Frontal cortex (tissue), 4 donors: Measurements from ENCODE around the gene CPA4. TPM values are rescaled to one million over a fixed set of nuclear protein-coding genes. Genes with fewer than 3 reads are reported as not detected.
A peak's percentile ranks its signal among the peaks of the same experiment; 100 is the strongest.

Experiments used
- DNase-seq, 2 donors: peaks; one replicate each; pipeline ENCODE4 v3.0.0; 2012; ENCODE audit warnings: low spot score in 2 of 2
- FAIRE-seq: peaks from 2 replicates; lab custom pipeline; 2012; peaks lifted over from hg19 to GRCh38; lab: Jason Lieb, UNC
- total RNA-seq: library from RNA; depleted of rRNA; stranded (reverse); fragments of >200 nt; gene quantifications from one replicate; pipeline ENCODE4 v1.2.3, GENCODE V29; 2014
- donor health status: control.
- donor health status: control.
- donor health status: control.

Gene CPA4
- total RNA-seq, 1 donor from 2014 or later: under 0.01 TPM

- DNase-seq (no peak), FAIRE-seq (no peak)
These were observed 19.1 kb upstream of the CPA4 start for GRCh38 chr7:130273933-130274255.

- FAIRE-seq: no peak
These were observed 18.7 kb upstream of the CPA4 start for GRCh38 chr7:130274296-130274695.

DNA sequence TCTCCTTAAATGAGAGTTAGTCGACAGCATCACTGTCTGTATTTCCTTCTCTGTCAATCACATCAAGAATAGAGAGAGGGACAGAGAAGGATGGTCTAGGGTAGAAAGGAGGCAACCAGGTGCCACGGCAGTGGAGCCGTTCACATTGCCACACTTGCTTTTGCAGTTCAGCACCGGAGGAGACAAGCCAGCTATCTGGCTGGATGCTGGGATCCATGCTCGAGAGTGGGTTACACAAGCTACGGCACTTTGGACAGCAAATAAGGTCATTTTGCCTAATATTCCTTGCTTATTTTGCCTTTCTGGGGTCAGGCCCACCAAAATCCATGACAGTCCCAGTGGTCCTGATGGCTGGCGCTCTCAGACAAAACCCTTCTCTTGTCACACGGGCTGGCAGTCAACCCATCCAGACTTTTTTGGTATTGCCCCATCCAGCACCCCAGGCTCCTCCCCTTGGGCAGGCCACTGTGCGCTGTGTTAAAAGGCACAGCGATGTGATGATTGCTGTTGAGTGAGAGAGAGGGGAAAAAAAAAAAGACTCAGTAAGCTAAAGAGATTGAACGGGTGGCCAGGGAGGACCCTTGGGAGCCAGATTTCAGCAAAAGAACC, 17.9 kb upstream of the CPA4 start:
- FAIRE-seq (no peak), DNase-seq (no peak)

More at GRCh38 chr7:130274296-130274695, 18.7 kb upstream of the CPA4 start:
- no peak for DNase-seq

DNA sequence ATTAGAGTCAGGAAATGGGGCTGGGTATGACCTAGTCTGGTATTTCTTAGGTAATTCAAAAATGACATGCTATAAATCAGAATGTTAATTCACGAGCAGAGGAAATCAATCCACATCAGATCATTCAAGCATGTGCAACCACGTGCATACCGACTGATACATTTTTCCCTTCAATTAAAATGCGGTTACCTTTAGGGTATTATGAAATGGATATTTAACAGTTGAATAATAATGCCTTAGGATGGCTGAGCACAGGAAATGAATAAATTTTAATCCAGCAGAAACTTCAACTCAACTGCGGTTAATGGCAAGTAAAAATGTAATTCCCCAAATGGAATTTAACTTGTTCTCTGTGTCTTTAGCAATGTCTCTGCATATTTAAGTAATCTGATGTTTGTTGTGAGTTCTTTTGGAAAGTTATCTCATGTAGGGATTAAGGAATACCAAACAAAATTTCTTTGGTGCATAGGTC, 17.1 kb upstream of the CPA4 start:
- FAIRE-seq: no peak
- no peak for DNase-seq

DNA sequence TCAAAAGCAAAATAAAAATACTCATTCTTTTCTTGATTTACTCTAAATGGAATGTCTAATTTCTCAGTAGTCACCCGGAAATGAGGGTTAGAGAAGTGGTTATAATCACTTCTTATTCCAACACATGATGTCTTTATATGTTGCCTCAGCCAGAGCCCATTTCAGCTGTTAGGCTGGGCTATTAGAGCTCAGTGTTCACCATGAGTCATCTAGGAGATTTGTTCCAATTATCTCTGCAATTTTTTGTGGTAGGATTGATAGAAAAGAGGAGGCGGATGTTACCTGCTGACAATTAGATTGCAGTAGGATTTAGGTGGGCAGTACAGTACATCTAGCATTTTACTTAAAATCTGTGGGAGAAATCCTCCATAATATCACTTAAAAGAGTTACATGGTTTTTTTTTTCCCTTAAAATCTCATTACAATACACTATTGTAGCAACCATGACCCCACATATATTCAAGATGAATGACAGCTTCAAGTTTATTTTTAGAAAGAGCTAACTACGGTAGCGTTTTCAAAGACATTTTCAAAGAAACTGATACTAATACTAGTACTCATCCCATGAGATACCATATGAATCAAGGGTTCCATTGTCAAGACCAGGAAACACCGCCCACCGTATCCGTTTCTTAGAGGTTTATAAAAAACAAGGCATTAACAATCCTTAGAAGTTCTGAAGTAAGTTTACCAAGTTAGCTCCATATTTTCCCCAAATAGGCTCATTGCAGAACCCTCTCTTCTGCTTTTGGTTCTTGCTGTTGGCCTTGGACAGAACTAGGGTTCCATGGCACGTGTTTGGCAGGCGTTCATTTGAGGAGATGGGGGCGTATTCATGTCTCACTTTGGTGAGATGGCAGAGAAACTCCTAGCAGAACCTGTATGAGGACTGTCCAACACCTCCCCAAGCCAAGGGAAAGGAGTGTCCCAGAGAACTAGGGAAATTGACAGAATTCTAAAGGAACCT, 15.9 kb upstream of the CPA4 start:
- FAIRE-seq (no peak), DNase-seq (no peak)

GRCh38 chr7:130277763-130278643, 15.0 kb upstream of the CPA4 start:
- FAIRE-seq: no peak
- peak; percentile 33 to 57 for DNase-seq

DNA sequence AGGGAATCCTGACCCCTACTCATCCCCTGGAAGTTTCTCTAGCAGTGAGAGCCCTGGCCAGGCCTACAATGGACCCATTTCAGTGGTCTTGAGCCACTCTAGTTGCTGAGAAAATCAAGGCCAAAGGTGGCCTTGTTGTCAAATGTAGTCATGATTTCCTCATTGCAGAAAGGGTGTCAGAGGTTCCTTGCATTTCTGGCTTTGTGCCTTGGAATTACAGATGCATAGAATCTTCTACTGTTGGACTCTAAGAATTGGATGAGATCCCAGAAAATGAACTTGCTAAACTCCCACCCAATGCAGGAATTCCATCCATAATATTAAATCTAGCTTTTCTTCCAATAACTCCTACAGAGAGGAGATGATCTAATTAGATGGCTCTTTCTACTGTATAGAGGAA, 14.1 kb upstream of the CPA4 start:
- DNase-seq (no peak), FAIRE-seq (no peak)

DNA sequence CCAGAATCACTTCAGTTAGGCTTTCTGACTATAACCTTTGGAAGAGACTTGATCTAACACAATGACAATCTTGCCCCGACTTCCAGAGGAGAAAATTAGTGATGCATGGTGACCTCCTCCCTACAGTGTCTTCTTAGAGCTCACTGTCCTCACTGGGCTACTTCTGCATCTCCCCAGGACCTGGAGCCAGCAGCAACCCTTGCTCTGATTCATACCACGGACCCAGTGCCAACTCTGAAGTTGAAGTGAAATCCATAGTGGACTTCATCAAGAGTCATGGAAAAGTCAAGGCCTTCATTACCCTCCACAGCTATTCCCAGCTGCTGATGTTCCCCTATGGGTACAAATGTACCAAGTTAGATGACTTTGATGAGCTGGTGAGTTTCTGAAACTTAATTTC, 13.7 kb upstream of the CPA4 start:
- no peak for DNase-seq
- no peak for FAIRE-seq

DNA sequence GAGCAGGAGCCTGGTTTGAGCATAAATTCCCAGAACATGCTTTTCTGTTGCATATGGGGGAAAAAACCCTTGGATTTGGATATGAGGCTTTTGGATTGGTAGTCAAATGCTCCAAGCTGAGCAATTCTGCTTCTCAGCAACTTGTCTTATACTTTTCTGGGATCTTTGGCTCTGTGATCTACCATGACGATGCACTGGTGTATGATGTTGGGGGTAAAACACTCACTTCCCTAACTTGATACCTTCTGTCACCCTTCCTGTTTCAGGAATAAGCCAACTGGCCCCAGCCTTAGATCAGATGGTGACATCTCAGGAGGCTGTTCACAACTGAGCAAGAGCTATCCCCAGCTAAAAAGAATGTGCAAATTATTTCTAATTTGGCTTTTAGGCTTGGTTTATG, 13.1 kb upstream of the CPA4 start:
- FAIRE-seq (no peak), DNase-seq (no peak)

GRCh38 chr7:130281260-130281659, 11.7 kb upstream of the CPA4 start:
- FAIRE-seq: no peak
- DNase-seq: no peak

DNA sequence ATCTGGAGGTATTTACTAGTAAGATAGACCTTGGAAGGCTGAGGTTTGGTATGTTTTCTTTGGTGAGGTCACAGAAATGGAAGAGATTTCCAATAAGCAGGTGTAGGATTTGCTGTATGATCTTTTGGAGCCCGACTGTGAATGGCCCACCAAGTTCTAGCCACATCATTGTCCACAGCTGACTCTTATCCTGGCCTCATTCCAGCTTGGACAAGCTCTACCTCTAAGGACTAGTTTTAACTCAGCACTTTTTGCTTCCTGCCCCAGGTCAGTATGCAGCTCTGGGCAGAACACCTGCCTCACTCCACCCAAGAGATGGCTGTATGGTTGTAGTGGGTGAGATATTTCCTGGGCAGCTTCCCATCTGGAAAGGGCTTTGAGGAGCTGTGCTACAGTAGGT, 6.1 kb upstream of the CPA4 start:
- FAIRE-seq: no peak
- no peak for DNase-seq

GRCh38 chr7:130288168-130288567, 4.8 kb upstream of the CPA4 start:
- DNase-seq: no peak
- FAIRE-seq: no peak

DNA sequence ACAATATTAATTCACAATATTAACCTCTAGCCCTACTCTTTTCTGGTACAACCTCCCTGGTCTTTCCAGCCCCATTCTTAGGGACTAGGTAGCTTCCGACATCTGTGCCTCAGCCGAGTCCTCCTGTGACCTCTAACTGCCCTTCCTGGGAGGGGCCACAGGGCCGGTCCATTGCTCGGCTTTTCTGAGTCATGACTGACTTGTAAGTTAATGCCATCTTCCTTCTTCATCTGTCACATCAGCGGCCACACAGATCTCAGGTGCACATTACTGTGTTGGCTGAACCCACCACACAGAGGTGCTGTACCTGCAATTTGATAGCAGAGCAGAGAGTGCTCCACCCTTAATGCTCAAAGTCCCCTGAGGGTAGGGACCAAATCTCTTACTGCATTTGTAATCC, 4.1 kb upstream of the CPA4 start:
- FAIRE-seq (no peak), DNase-seq (no peak)

DNA sequence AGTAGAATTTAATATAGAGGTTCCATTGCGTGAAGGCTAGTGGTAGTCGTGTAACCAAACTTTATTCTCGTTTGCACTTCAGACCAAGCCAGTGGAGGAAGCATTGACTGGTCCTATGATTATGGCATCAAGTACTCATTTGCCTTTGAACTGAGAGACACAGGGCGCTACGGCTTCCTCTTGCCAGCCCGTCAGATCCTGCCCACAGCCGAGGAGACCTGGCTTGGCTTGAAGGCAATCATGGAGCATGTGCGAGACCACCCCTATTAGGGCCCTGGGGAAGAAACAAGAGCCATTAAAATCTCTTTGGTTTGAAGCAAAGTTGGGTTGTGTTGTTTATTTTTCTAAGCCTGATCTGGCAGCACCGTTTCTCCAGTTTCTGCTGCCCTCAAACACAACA, 3.5 kb upstream of the CPA4 start:
- FAIRE-seq (no peak), DNase-seq (no peak)

GRCh38 chr7:130290745-130291144, 2.2 kb upstream of the CPA4 start:
- FAIRE-seq (no peak), DNase-seq (no peak)

DNA sequence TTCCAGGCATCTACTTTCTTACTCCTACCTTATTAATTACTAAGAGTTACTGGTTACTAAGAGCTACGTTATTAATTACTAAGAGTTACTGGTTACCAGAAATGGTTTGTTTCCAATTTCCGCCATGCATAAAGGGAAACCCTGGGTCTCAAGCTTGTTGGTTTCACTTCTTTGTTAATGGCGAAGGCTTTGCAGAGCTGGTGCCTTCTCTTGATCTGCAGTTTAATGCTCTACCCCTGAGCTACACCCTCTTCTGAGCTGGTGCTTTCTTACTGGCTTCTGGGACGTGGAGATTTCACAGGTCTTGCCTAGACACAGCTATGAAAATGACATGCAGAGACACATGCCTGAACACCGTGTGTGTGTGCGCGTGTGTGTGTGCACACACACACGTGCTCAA, 560 bp downstream of the CPA4 start:
- no peak for DNase-seq
- no peak for FAIRE-seq

GRCh38 chr7:130294314-130294713, 1.4 kb downstream of the CPA4 start:
- FAIRE-seq (no peak), DNase-seq (peak in 1 of 2 donors; percentile 15)

GRCh38 chr7:130296221-130296951, 3.4 kb downstream of the CPA4 start:
- no peak for FAIRE-seq
- no peak for DNase-seq

DNA sequence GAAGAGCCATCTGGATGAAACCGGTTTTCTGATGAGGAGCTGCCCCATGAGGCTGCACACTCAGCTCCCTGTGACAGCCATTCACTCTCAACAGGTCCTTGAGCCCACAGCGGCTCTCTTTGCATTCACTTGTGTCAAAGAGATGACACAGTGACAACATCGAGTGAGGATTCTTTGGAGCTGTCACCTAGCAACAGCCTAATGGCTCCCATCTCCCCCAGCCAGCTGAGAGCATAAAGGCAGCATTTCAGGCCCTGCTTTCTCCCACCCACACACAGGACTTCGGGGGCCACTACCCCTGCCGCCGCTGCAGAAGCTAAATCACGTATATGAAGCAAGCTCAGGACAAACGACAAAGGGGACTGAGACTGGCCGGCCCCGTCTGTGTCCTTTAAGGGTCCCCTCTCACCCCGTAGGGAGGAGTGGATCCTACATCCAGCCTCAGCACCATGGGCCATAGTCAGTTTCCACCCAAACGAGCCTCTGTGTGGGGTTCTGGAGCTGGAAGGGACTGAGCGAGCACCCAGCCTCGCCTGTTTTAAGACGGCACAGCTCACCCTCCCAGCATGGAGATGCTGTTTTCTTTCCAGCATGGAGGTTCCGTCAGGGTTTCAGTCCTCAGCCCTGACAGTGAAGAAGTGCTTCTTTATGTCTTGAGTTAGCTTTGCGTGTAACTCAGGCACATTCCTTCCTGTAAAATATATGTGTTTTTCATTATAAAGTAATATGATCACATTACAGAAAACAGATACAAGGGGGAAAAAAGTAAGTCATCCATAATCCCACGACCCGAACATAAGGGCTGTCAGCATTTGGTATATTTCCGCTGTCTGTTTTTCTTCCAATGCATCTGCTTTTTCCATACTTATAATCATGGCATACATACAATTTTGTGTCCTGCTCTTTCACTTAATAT, 4.9 kb downstream of the CPA4 start:
- no peak for DNase-seq

More for the DNA sequence above, 4.9 kb downstream of the CPA4 start:
- no peak for FAIRE-seq
